H9 (cell line): ENCODE data around the gene ABHD14A. TPM values are rescaled to one million over a fixed set of nuclear protein-coding genes. Genes with fewer than 3 reads are reported as not detected.

Experiments used
- DNase-seq: peaks from one replicate; pipeline ENCODE4 v3.0.0-alpha.2; 2017
- H2AFZ ChIP-seq: one replicate; pipeline ENCODE4 v1.6.1; 2013; ENCODE audit warnings: mild to moderate bottlenecking, low read length, control low read depth, moderate library complexity
- H2AK5ac ChIP-seq: 2 replicates; pipeline ENCODE4 v1.6.1; 2013; ENCODE audit warnings: low read length, control low read depth, mixed read lengths; ENCODE audit not compliant: insufficient read length
- H2BK120ac ChIP-seq: one replicate; pipeline ENCODE4 v1.6.1; 2013; ENCODE audit warnings: low read depth, mild to moderate bottlenecking, low read length, control low read depth, inconsistent platforms; ENCODE audit not compliant: poor library complexity, severe bottlenecking
- H2BK12ac ChIP-seq: 2 replicates; pipeline ENCODE4 v1.6.1; 2013; ENCODE audit warnings: low read length, control low read depth, mixed read lengths, low read depth; ENCODE audit not compliant: insufficient read length
- H2BK15ac ChIP-seq: 2 replicates; pipeline ENCODE4 v1.6.1; 2013; ENCODE audit warnings: low read depth, low read length, control low read depth
- H2BK20ac ChIP-seq: one replicate; pipeline ENCODE4 v1.6.1; 2013; ENCODE audit warnings: low read depth, mild to moderate bottlenecking, low read length, control low read depth, inconsistent platforms; ENCODE audit not compliant: poor library complexity, severe bottlenecking
- H2BK5ac ChIP-seq: 2 replicates; pipeline ENCODE4 v1.6.1; 2013; ENCODE audit warnings: low read length, control low read depth, mixed read lengths; ENCODE audit not compliant: insufficient read length
- H3K14ac ChIP-seq: 2 replicates; pipeline ENCODE4 v1.6.1; 2013; ENCODE audit warnings: low read length, control low read depth; ENCODE audit not compliant: insufficient read depth
- H3K18ac ChIP-seq: 2 replicates; pipeline ENCODE4 v1.6.1; 2013; ENCODE audit warnings: low read depth, mild to moderate bottlenecking, mixed read lengths, low read length, control low read depth; ENCODE audit not compliant: insufficient read length
- H3K23ac ChIP-seq: 2 replicates; pipeline ENCODE4 v1.6.1; 2013; ENCODE audit warnings: low read length, control low read depth, mixed read lengths, low read depth; ENCODE audit not compliant: insufficient read length
- H3K23me2 ChIP-seq: 2 replicates; pipeline ENCODE4 v1.6.1; 2013; ENCODE audit warnings: low read depth, mild to moderate bottlenecking, mixed read lengths, low read length, control low read depth; ENCODE audit not compliant: insufficient read length, poor library complexity, severe bottlenecking
- H3K27ac ChIP-seq: 2 replicates; pipeline ENCODE4 v1.5.1; 2013; ENCODE audit warnings: low read length, control low read depth, mixed read lengths, low read depth; ENCODE audit not compliant: insufficient read length
- H3K27me3 ChIP-seq: 2 replicates; pipeline ENCODE4 v1.6.1; 2013; ENCODE audit warnings: low read length, control low read depth, inconsistent platforms; ENCODE audit not compliant: insufficient read depth
- H3K4ac ChIP-seq: 2 replicates; pipeline ENCODE4 v1.6.1; 2013; ENCODE audit warnings: low read depth, mild to moderate bottlenecking, control low read depth, inconsistent platforms, low read length, moderate library complexity
- H3K4me1 ChIP-seq: 2 replicates; pipeline ENCODE4 v1.6.1; 2013; ENCODE audit warnings: low read length, control low read depth, inconsistent platforms; ENCODE audit not compliant: insufficient read depth
- H3K4me2 ChIP-seq: 2 replicates; pipeline ENCODE4 v1.6.1; 2013; ENCODE audit warnings: low read length, control low read depth, mixed read lengths; ENCODE audit not compliant: insufficient read length, insufficient read depth
- H3K56ac ChIP-seq: 2 replicates; pipeline ENCODE4 v1.6.1; 2013; ENCODE audit warnings: low read depth, mild to moderate bottlenecking, mixed read lengths, low read length, control low read depth; ENCODE audit not compliant: insufficient read length
- H3K79me1 ChIP-seq: 2 replicates; pipeline ENCODE4 v1.6.1; 2013; ENCODE audit warnings: low read depth, mild to moderate bottlenecking, moderate library complexity, low read length, control low read depth, inconsistent platforms; ENCODE audit not compliant: insufficient read depth, poor library complexity, severe bottlenecking
- H3K79me2 ChIP-seq: 2 replicates; pipeline ENCODE4 v1.6.1; 2013; ENCODE audit warnings: low read length, control low read depth, inconsistent platforms; ENCODE audit not compliant: insufficient read depth
- H3K9ac ChIP-seq: 2 replicates; pipeline ENCODE4 v1.6.1; 2013; ENCODE audit warnings: low read length, control low read depth, mixed read lengths; ENCODE audit not compliant: insufficient read length; ENCODE audit errors: extremely low read depth
- H3K9me3 ChIP-seq: one replicate; pipeline ENCODE4 v1.6.1; 2013; ENCODE audit warnings: low read depth, low read length, inconsistent platforms; ENCODE audit not compliant: control insufficient read depth
- H3T11ph ChIP-seq: one replicate; pipeline ENCODE4 v1.6.1; 2013; ENCODE audit warnings: mild to moderate bottlenecking, low read length, control low read depth, inconsistent platforms
- H4K20me1 ChIP-seq: one replicate; pipeline ENCODE4 v1.6.1; 2013; ENCODE audit not compliant: control insufficient read depth, insufficient read length, insufficient read depth
- H4K5ac ChIP-seq: 2 replicates; pipeline ENCODE4 v1.6.1; 2013; ENCODE audit warnings: low read depth, mild to moderate bottlenecking, mixed read lengths, low read length, control low read depth; ENCODE audit not compliant: insufficient read length
- H4K8ac ChIP-seq: replicated peaks from 2 replicates; pipeline ENCODE4 v1.6.1; 2013; ENCODE audit warnings: low read length, control low read depth, mixed read lengths, low read depth; ENCODE audit not compliant: insufficient read length
- H4K91ac ChIP-seq: 2 replicates; pipeline ENCODE4 v1.6.1; 2013; ENCODE audit warnings: low read depth, mild to moderate bottlenecking, moderate library complexity, mixed read lengths, low read length, control low read depth; ENCODE audit not compliant: insufficient read length
- H3K27ac Mint-ChIP-seq, 3 experiments: 2 replicates in 2 of 3; 3 replicates in 1 of 3; pipeline ENCODE4 v1.8.0; 2020 to 2021; ENCODE audit warnings: mixed read lengths in 3 of 3, mild to moderate bottlenecking in 1 of 3, moderate library complexity in 1 of 3
- H3K27me3 Mint-ChIP-seq: 2 replicates; pipeline ENCODE4 v1.8.0; 2021; ENCODE audit warnings: low read depth, mild to moderate bottlenecking, moderate library complexity, mixed read lengths
- H3K36me3 Mint-ChIP-seq, 3 experiments: 2 replicates in 2 of 3; 3 replicates in 1 of 3; pipeline ENCODE4 v1.8.0; 2020 to 2021; ENCODE audit warnings: low read depth in 3 of 3, mixed read lengths in 3 of 3; ENCODE audit not compliant: insufficient read depth in 1 of 3
- H3K4me1 Mint-ChIP-seq, 2 experiments: 2 replicates each; pipeline ENCODE4 v1.8.0; 2020; ENCODE audit warnings: mixed read lengths in 2 of 2
- H3K4me3 Mint-ChIP-seq, 2 experiments: 2 replicates in 1 of 2; 3 replicates in 1 of 2; pipeline ENCODE4 v1.8.0; 2020 to 2021; ENCODE audit warnings: mild to moderate bottlenecking in 2 of 2, mixed read lengths in 2 of 2, moderate library complexity in 1 of 2
- H3K9me3 Mint-ChIP-seq, 2 experiments: 2 replicates in 1 of 2; 3 replicates in 1 of 2; pipeline ENCODE4 v1.8.0; 2020; ENCODE audit warnings: mild to moderate bottlenecking in 2 of 2, mixed read lengths in 2 of 2, moderate library complexity in 1 of 2
- WGBS: extraction: QIAGEN DNeasy Blood & Tissue Kit; methylation state at CpG from one replicate; pipeline ENCODE4 v1.1.7; 2013; ENCODE audit warnings: missing lambda C conversion rate, low lambda C conversion rate, mixed read lengths; ENCODE audit not compliant: insufficient read length; ENCODE audit errors: extremely low coverage; 5-methylcytosine and 5-hydroxymethylcytosine counted together
- total RNA-seq: library from RNA; stranded (reverse); gene quantifications from 2 replicates; pipeline ENCODE4 v1.2.1, GENCODE V29; 2021
- TF ChIP-seq, protein P1 (sequence below): fragments of 200-600 bp; sonication (generic); conservative IDR thresholded peaks from 3 replicates; pipeline ENCODE4 v1.8.0; 2021; ENCODE audit warnings: antibody characterized with exemption, mild to moderate bottlenecking

Gene ABHD14A
- total RNA-seq, 1 experiment from 2014 or later = 3.1 TPM

DNA sequence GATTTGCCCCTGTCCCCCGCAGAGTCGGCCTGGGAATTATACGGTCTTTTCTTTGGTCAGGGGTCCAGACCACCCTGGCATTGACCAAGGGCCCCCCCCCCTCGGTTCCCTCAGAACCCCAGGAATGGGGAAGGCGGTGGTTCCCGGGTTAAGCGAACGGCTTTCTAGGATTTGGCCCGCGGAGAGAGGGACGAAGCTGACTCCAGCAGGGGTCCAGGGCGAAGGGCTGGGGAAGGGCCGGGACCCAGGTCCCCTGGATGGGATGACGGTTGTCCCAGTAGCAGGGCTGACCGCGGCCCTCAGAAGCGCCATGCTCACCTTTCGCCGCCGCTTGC lies 33.4 kb upstream of the ABHD14A start:
- H3K27ac Mint-ChIP-seq = peak overlapping the region in 2 of 3 experiments; percentile 17 to 19; a peak in 1 of 7 replicates
- Histone ChIP-seq H2BK12ac (no peak overlapping the region), H3K4ac (no peak overlapping the region), H4K8ac (no peak overlapping the region), H2AK5ac (no peak overlapping the region), H3K27ac (no peak overlapping the region), H2BK120ac (no peak overlapping the region), H3K79me2 (peaks cover 10% of the 10 kb centered on the region), H3K56ac (no peak overlapping the region), H3K23me2 (peaks cover 16% of the 10 kb centered on the region), H3K9ac (peak overlapping the region; percentile 65), H4K5ac (no peak overlapping the region), H3K14ac (no peak overlapping the region), H2AFZ (no peak overlapping the region), H3K27me3 (no peaks in the 10 kb centered on the region), H3K18ac (no peak overlapping the region), H2BK5ac (no peak overlapping the region), H4K91ac (no peak overlapping the region), H3T11ph (no peak overlapping the region), H3K4me1 (0 out of 2 replicates have a peak, but pooled peaks cover 2% of the 10 kb centered on the region), H2BK15ac (no peak overlapping the region), H3K9me3 (no peaks in the 10 kb centered on the region), H3K79me1 (peaks cover 14% of the 10 kb centered on the region), H3K4me2 (peak overlapping the region; percentile 87), H2BK20ac (no peak overlapping the region), H3K23ac (no peak overlapping the region), H4K20me1 (no peaks in the 10 kb centered on the region)
- DNase-seq = no peak
- H3K9me3 Mint-ChIP-seq = no peaks in the 10 kb centered on the region; a peak in 1 of 5 replicates
- TF ChIP-seq, protein P1, sequence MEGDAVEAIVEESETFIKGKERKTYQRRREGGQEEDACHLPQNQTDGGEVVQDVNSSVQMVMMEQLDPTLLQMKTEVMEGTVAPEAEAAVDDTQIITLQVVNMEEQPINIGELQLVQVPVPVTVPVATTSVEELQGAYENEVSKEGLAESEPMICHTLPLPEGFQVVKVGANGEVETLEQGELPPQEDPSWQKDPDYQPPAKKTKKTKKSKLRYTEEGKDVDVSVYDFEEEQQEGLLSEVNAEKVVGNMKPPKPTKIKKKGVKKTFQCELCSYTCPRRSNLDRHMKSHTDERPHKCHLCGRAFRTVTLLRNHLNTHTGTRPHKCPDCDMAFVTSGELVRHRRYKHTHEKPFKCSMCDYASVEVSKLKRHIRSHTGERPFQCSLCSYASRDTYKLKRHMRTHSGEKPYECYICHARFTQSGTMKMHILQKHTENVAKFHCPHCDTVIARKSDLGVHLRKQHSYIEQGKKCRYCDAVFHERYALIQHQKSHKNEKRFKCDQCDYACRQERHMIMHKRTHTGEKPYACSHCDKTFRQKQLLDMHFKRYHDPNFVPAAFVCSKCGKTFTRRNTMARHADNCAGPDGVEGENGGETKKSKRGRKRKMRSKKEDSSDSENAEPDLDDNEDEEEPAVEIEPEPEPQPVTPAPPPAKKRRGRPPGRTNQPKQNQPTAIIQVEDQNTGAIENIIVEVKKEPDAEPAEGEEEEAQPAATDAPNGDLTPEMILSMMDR = no peak
- peaks cover 38% of the 10 kb centered on the region for H3K27me3 Mint-ChIP-seq
- H3K4me3 Mint-ChIP-seq = peak overlapping the region; percentile 87 to 93
- H3K4me1 Mint-ChIP-seq = peaks cover 17 to 18% of the 10 kb centered on the region in 2 experiments
- peaks cover 27 to 41% (median 38%) of the 10 kb centered on the region in 3 experiments; a peak in 6 of 7 replicates for H3K36me3 Mint-ChIP-seq
- no CpG with 5 or more reads among the region's 20 CpGs for WGBS
